Duodenal mucosa (tissue), 2 donors: ENCODE results near the gene CUL7.

Source experiments
- H3K27ac ChIP-seq: one replicate; pipeline ENCODE4 v1.7.0; 2013; ENCODE audit warnings: low read depth, low read length
- H3K27me3 ChIP-seq, 2 donors: one replicate each; pipeline ENCODE4 v1.7.0; 2013; ENCODE audit warnings: low read length in 2 of 2, control low read depth in 1 of 2; ENCODE audit not compliant: insufficient read depth in 2 of 2, control insufficient read depth in 1 of 2
- H3K36me3 ChIP-seq, 2 donors: one replicate each; pipeline ENCODE4 v1.7.0; 2013; ENCODE audit warnings: low read length in 2 of 2, control low read depth in 1 of 2; ENCODE audit not compliant: insufficient read depth in 2 of 2, control insufficient read depth in 1 of 2
- H3K4me1 ChIP-seq, 2 donors: one replicate each; pipeline ENCODE4 v1.7.0; 2013; ENCODE audit warnings: low read length in 2 of 2, control low read depth in 1 of 2; ENCODE audit not compliant: insufficient read depth in 2 of 2, control insufficient read depth in 1 of 2
- H3K4me3 ChIP-seq, 2 donors: one replicate each; pipeline ENCODE4 v1.7.0; 2013; ENCODE audit warnings: low read length in 2 of 2, low read depth in 1 of 2
- H3K9ac ChIP-seq, 2 donors: one replicate each; pipeline ENCODE4 v1.7.0; 2013; ENCODE audit warnings: low read length in 2 of 2, low read depth in 1 of 2
- H3K9me3 ChIP-seq, 2 donors: one replicate each; pipeline ENCODE4 v1.7.0; 2013; ENCODE audit warnings: low read length in 2 of 2, control low read depth in 1 of 2; ENCODE audit not compliant: control insufficient read depth in 1 of 2

Gene CUL7

DNA sequence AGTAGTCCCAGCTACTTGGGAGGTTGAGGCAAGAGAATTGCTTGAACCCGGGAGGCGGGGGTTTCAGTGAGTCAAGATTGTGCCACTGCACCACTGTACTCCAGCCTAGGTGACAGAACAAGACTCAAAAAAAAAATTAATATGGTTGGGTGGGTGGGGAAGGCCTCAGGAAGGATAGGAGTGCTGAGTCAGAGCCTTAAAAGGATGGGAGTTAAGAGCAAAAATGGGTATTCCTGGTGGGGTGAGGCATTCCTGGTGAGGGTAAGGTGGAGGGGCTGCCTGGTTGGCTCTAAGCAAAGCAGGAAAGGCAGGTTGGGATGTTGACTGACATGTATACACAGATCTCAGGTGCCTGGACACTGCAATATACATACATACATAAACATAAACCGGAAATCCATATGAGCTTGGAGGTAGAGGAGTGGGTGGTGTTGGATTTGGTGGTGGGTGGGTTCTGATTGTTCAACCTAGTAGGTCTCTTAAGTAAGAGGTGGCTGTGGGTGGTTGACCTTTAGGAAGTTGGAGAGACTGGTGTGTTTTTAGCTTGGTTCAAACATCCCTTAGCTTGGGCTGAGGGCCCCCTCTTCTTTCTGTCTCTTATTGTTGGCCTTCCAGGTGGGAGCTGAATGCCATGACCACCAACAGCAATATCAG is 33.5 kb downstream of the CUL7 start:
- no peak overlapping the region for H3K4me3 ChIP-seq
- peaks cover 15 to 30% of the 10 kb centered on the region in 2 donors for H3K4me1 ChIP-seq
- peaks cover 33 to 41% of the 10 kb centered on the region in 2 donors for H3K36me3 ChIP-seq
- no peaks in the 10 kb centered on the region for H3K27me3 ChIP-seq
- no peak overlapping the region for H3K27ac ChIP-seq
- no peaks in the 10 kb centered on the region for H3K9me3 ChIP-seq
- H3K9ac ChIP-seq, result no peak overlapping the region

DNA sequence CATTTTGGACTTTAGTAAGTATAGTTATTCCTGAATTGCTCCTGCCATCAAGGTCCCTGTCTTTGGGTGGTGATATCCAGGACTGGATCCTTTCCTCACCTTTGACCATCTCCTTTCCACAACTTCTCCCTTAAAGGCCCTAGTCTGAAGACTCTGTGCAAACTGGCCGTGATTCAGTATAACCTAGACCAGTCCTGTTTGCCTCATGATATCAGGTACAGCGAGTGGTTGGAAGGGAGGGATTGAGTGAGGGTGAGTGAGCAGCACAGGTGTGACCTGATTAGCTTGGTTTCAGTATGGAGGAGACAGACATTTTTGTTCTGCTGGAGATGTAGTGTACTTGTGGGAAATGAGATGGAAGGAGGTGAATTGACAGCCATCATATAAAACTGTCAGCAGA is 34.5 kb downstream of the CUL7 start:
- Histone ChIP-seq H3K9me3 (no peaks in the 10 kb centered on the region), H3K27ac (no peak overlapping the region), H3K9ac (no peak overlapping the region), H3K27me3 (no peaks in the 10 kb centered on the region), H3K4me1 (peaks cover 22 to 38% of the 10 kb centered on the region in 2 donors), H3K36me3 (peaks cover 26 to 31% of the 10 kb centered on the region in 2 donors), H3K4me3 (no peak overlapping the region)

DNA sequence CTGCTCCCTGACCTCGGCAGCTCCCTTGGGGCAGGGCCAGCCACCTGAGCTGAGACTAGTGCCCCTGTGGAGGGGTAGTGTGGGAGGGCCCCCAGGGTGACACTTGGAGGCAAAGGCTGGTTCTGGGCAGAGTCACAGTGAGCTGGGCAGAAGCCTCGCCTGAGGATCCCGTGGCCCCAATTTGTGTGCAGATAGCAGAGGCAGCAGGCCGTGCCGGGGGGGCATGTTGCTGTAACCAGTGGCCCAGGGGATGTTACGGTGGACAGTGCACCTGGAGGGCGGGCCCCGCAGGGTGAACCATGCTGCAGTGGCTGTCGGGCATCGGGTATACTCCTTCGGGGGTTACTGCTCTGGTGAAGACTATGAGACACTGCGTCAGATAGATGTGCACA is 36.7 kb downstream of the CUL7 start:
- peaks cover 33 to 42% of the 10 kb centered on the region in 2 donors for H3K4me1 ChIP-seq
- H3K9me3 ChIP-seq, result no peaks in the 10 kb centered on the region
- H3K4me3 ChIP-seq, result no peak overlapping the region

DNA sequence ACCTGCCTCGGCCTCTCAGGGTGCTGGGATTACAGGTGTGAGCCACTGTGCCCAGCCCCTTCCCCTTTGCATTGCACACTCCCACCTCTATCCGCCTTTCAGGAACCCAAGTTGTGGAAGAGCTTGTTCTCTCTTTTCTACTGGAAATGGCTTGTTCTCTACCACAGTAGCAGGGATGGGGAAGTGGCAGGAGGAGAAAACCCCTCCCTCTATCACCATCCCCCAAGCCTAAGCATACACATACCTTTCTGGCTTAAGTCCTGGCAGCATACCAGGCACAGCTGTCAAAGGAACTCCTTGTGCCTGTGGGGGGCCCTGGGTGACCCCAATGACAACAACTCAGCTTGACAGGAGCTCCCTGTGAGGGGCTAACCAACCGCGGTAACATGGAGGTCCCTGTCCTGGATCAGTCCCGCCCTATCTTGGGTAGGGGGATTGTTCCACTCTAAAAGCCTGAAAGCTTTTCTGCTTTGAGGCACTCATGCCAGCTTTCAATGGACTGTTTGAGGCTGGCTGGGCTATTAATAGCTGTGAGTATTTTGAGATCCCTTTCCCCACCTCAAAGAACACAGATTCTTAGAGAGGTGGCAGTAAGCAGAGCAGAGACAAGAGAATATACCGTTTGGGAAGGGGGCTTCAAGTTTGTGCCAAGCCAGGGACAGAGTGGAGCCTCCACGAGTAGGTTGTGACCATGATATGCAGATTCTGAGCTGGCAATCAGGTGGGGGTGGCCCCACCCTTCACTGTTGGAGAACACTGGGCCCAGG is 37.3 kb downstream of the CUL7 start:
- H3K27me3 ChIP-seq, result no peaks in the 10 kb centered on the region
- peaks cover 33 to 42% of the 10 kb centered on the region in 2 donors for H3K4me1 ChIP-seq
- H3K9ac ChIP-seq, result no peak overlapping the region
- peaks cover 33 to 39% of the 10 kb centered on the region in 2 donors for H3K36me3 ChIP-seq
- H3K4me3 ChIP-seq, result no peak overlapping the region
- H3K9me3 ChIP-seq, result no peaks in the 10 kb centered on the region
- H3K27ac ChIP-seq, result no peak overlapping the region

More for the DNA sequence above, 36.7 kb downstream of the CUL7 start:
- no peaks in the 10 kb centered on the region for H3K27me3 ChIP-seq
- H3K27ac ChIP-seq, result no peak overlapping the region
- H3K36me3 ChIP-seq, result peaks cover 31 to 33% of the 10 kb centered on the region in 2 donors
- H3K9ac ChIP-seq, result no peak overlapping the region

DNA sequence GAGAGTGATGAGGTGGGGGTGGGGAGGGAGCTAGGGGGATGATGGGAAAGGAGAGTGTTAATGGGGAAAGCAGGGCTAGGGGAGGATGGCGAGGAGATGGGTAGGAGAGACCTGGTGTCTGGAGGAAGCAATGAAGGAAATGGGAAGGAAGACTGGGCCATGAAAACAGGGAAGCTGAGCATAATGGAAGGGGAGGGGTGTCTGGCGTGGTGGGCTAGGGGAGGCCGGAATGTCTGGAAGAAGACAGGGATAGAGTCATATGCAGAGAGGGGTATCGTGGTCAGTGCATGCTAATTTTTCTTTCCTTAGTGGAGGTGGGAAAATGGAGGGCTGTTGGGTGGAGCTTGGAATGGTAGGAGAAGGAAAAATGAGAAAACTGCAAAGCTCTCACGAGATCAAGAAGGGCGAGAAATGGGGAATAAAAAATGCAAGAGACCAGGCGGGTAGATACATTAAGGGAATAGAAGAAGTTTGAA is 39.2 kb downstream of the CUL7 start:
- H3K36me3 ChIP-seq, result peaks cover 35 to 53% of the 10 kb centered on the region in 2 donors

DNA sequence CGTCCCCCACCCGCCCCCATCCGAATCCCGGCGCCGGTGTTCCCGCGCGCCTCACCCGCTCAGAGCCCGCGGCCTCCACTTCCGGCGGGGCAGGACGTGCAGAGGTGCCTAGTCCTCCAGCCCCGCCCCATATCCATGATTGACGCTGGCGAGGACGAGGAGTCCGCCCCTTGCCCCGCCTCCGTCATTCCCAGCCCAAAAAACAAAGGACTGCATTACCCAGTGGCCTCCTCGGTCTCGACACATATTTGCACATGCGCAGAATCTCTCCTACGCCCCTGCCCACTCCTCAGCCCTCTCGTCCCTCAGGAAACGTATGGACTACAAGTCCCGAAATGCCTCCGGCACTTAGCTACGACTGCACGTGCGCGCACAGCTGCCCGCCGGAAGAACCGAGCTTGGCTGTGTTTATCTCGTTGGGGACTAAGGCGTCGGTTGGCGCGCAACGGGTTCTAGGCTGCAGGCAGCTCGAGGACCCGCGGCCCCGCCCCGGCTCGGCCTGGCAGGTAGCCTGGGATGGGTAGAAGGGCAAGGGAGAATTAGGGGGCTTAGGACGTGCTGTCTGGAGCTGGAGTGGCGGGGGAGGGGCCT is 39.7 kb downstream of the CUL7 start, which contains the start of the genes KLHDC3 and MEA1:
TSS of gene KLHDC3 (plus strand) at position 407 of the 591 bp plus-strand sequence. CDS start 2,944 bp downstream, outside the sequence.
TSS of gene MEA1 (minus strand) at position 104 of the 591 bp plus-strand sequence. CDS start 133 bp downstream, outside the sequence.
- no peaks in the 10 kb centered on the region for H3K27me3 ChIP-seq
- peaks cover 27 to 34% of the 10 kb centered on the region in 2 donors for H3K4me1 ChIP-seq
- H3K27ac ChIP-seq, result peak within 1 kb of the TSS; percentile 23
- peaks cover 36 to 54% of the 10 kb centered on the region in 2 donors for H3K36me3 ChIP-seq
- H3K4me3 ChIP-seq, result peak within 1 kb of the TSS; percentile 87 to 95
- peak within 1 kb of the TSS; percentile 73 to 84 for H3K9ac ChIP-seq
- H3K9me3 ChIP-seq, result no peaks in the 10 kb centered on the region

More for the DNA sequence above, 39.2 kb downstream of the CUL7 start:
- H3K4me1 ChIP-seq, result peaks cover 27 to 34% of the 10 kb centered on the region in 2 donors
- H3K27me3 ChIP-seq, result no peaks in the 10 kb centered on the region
- H3K27ac ChIP-seq, result peak overlapping the region; percentile 23
- peak overlapping the region; percentile 87 to 95 for H3K4me3 ChIP-seq
- H3K9me3 ChIP-seq, result no peaks in the 10 kb centered on the region
- H3K9ac ChIP-seq, result peak overlapping the region; percentile 66 to 84

DNA sequence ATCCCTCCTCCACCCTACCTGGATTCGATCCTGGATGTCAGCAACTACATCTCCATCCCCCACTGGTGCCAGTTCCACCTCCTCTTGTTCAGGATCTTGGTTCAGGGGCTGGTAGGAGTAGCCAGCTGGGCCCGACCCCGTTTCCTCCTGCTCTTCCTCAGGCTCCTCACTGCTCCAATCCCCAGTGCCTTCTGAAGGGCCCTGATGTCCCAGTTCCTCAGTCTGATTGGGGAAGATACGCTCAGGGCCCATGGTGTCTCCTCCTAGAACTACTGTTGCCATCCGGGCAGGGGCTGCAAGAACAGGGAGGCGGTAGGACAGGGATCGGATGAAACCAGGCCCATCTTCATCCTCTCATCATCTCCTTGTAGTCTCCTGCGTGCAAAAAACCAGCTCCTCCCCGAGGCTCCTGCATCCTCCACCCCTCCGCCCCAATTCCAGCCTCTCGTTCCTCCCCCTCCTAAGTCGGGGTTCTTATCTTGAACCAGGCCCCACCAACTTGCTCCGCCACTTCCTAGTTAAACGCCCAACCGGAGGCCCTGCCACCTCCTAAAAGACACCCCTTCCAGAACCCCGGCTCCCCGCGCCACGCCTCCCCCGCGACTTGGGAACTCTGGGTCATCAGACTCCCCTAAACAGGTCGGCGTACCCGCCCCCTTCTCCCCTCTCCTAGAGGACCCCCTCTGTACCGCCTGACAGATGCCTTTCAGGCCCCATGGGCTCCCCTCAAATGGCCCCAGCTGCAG is 40.4 kb downstream of the CUL7 start:
- peaks cover 27 to 34% of the 10 kb centered on the region in 2 donors for H3K4me1 ChIP-seq

DNA sequence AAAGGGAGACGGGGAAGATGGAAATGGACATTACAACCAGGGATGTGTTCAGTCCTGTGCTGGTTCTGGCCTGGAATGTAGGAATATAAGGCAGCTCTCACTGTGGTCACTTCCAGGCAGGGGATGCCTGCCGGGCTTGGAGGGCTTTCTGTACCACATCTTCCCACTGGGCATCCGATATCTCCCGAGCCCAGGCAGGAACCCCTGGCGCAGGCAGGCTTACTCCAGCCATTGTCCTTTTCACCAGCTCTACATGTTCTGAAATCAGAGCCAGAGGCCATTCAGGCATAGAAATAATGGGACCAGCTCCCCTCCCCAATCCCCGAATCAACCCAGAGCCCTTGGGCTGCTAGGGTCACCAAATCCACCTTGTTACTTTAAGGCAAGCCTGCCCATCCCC is 41.3 kb downstream of the CUL7 start:
- H3K4me3 ChIP-seq, result peak overlapping the region in 1 of 2 donors; percentile 80
- peaks cover 27 to 34% of the 10 kb centered on the region in 2 donors for H3K4me1 ChIP-seq
- no peaks in the 10 kb centered on the region for H3K9me3 ChIP-seq
- no peak overlapping the region for H3K27ac ChIP-seq
- H3K27me3 ChIP-seq, result no peaks in the 10 kb centered on the region
- H3K36me3 ChIP-seq, result peaks cover 33 to 54% of the 10 kb centered on the region in 2 donors
- peak overlapping the region; percentile 73 to 76 for H3K9ac ChIP-seq

More for the DNA sequence above, 40.4 kb downstream of the CUL7 start:
- Histone ChIP-seq H3K9me3 (no peaks in the 10 kb centered on the region), H3K27ac (no peak overlapping the region), H3K27me3 (no peaks in the 10 kb centered on the region), H3K36me3 (peaks cover 37 to 54% of the 10 kb centered on the region in 2 donors), H3K4me3 (peak overlapping the region; percentile 80 to 87), H3K9ac (peak overlapping the region; percentile 73 to 76)

DNA sequence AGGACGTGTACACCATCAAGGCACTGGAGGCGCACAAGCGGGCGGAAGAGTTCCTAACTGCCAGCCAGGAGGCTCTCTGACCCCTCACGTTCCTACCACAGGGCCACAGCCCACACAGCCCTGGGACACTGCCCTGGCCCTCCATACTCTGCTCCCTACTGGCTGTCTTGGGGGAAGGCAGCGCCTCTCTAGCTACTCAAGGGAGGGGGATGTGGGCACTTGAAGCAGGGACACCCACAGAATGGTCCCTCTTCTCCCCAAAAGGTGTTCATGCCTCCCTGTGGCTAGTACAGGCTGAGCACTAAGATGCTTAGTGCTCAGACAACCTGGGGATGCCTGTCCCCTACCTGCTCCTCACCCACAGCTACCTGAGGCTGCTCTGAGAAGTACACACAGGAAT is 42.4 kb downstream of the CUL7 start:
- Histone ChIP-seq H3K27me3 (no peaks in the 10 kb centered on the region), H3K27ac (no peak overlapping the region), H3K4me1 (peaks cover 22 to 28% of the 10 kb centered on the region in 2 donors), H3K9ac (no peak overlapping the region), H3K9me3 (no peaks in the 10 kb centered on the region), H3K36me3 (peaks cover 38 to 59% of the 10 kb centered on the region in 2 donors), H3K4me3 (no peak overlapping the region)
